ENCODE results near the gene ANGEL2. TPM values are rescaled to one million over a fixed set of nuclear protein-coding genes. Genes with fewer than 3 reads are reported as not detected.

ANGEL2 gene
- total and polyA plus RNA-seq, 7 experiments from 2014 or later, result 22.2 to 96.5 (median 63.4) TPM

GRCh38 chr1:212984522-212985291 is 31.0 kb downstream of the ANGEL2 start:
- Histone ChIP-seq H3K27me3 (ENCODE audit: control insufficient read depth in 2 of 2, insufficient read depth in 2 of 2, low read length in 2 of 2) (no peaks in the 10 kb centered on the region), H3K9me3 (ENCODE audit: control insufficient read depth in 2 of 3, low read length in 3 of 3) (no peaks in the 10 kb centered on the region), H3K4me3 (ENCODE audit: low read length) (no peak overlapping the region), H3K27ac (ENCODE audit: low read depth, low read length) (no peak overlapping the region), H3K4me1 (ENCODE audit: control insufficient read depth in 2 of 2, insufficient read depth in 2 of 2, low read length in 2 of 2) (no peaks in the 10 kb centered on the region), H3K36me3 (ENCODE audit: control insufficient read depth in 2 of 3, insufficient read depth in 3 of 3, low read length in 3 of 3) (peaks cover 0 to 8% (median 0%) of the 10 kb centered on the region in 3 experiments)
- H3K36me3 Mint-ChIP-seq, result no peaks in the 10 kb centered on the region
- intact Hi-C loops (cut with micrococcal nuclease), result no loop called here
- peaks cover 0 to 7% (median 2%) of the 10 kb centered on the region in 7 donors for H3K4me1 Mint-ChIP-seq
- CTCF ChIA-PET, result interaction anchor here (0.6 to 0.7 kb wide), 2 partner anchors 1273 to 1447 kb away, joined by 3 to 5 read pairs; no protein-coding TSS in a partner anchor
- peaks cover 0 to 5% (median 0%) of the 10 kb centered on the region in 5 donors for H3K27me3 Mint-ChIP-seq
- ATAC-seq (no peak), DNase-seq (no peak)
- no peak overlapping the region for H3K4me3 Mint-ChIP-seq
- H3K27ac Mint-ChIP-seq, result no peak overlapping the region
- POLR2A ChIA-PET, result interaction anchor here (0.6 kb wide), 1 partner anchor 1346 kb away, joined by 5 read pairs; no protein-coding TSS in a partner anchor
- no peaks in the 10 kb centered on the region for H3K9me3 Mint-ChIP-seq

DNA sequence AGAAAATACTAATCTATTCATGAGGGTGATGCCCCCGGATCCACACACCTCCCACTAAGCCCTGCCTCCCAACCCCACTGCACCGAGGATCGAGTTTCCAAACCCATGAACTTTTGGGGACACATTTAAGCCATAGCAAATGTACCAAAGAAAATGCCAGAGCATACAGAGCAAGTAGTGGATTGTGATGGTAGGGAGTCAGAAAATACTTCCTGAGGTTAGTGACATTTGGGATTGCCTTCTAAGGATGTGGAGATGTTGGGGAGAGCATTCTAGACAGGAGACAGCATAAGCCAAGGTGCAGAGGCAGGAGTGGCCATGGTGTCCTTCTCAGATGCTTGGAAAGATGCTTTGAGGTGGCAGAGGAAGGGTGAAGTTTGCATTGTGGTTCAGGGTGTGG is 32.2 kb downstream of the ANGEL2 start:
- Histone ChIP-seq H3K27me3 (ENCODE audit: control insufficient read depth in 2 of 2, insufficient read depth in 2 of 2, low read length in 2 of 2) (no peaks in the 10 kb centered on the region), H3K36me3 (ENCODE audit: control insufficient read depth in 2 of 3, insufficient read depth in 3 of 3, low read length in 3 of 3) (no peaks in the 10 kb centered on the region), H3K9me3 (ENCODE audit: control insufficient read depth in 2 of 3, low read length in 3 of 3) (no peaks in the 10 kb centered on the region), H3K4me3 (ENCODE audit: low read length) (no peak overlapping the region), H3K4me1 (ENCODE audit: control insufficient read depth in 2 of 2, insufficient read depth in 2 of 2, low read length in 2 of 2) (no peaks in the 10 kb centered on the region), H3K27ac (ENCODE audit: low read depth, low read length) (no peak overlapping the region)
- H3K36me3 Mint-ChIP-seq, result no peaks in the 10 kb centered on the region
- H3K9me3 Mint-ChIP-seq, result no peaks in the 10 kb centered on the region
- intact Hi-C loops (cut with micrococcal nuclease), result no loop called here
- ATAC-seq, result no peak
- CTCF ChIA-PET, result no interaction called here
- H3K27me3 Mint-ChIP-seq, result peaks cover 0 to 5% (median 4%) of the 10 kb centered on the region in 5 donors
- no peak overlapping the region for H3K27ac Mint-ChIP-seq
- no peak overlapping the region for H3K4me3 Mint-ChIP-seq
- no peak for DNase-seq
- POLR2A ChIA-PET, result interaction anchor here (0.7 kb wide), 1 partner anchor 610 kb away, joined by 3 read pairs; no protein-coding TSS in a partner anchor
- H3K4me1 Mint-ChIP-seq, result peaks cover 0 to 6% (median 3%) of the 10 kb centered on the region in 7 donors

- no peak for ATAC-seq
- ChIA-PET CTCF (interaction anchor here (0.8 kb wide), 1 partner anchor 1221 kb away, joined by 3 read pairs; no protein-coding TSS in a partner anchor), POLR2A (no interaction called here)
These were observed 33.1 kb downstream of the ANGEL2 start for GRCh38 chr1:212982430-212983152.

DNA sequence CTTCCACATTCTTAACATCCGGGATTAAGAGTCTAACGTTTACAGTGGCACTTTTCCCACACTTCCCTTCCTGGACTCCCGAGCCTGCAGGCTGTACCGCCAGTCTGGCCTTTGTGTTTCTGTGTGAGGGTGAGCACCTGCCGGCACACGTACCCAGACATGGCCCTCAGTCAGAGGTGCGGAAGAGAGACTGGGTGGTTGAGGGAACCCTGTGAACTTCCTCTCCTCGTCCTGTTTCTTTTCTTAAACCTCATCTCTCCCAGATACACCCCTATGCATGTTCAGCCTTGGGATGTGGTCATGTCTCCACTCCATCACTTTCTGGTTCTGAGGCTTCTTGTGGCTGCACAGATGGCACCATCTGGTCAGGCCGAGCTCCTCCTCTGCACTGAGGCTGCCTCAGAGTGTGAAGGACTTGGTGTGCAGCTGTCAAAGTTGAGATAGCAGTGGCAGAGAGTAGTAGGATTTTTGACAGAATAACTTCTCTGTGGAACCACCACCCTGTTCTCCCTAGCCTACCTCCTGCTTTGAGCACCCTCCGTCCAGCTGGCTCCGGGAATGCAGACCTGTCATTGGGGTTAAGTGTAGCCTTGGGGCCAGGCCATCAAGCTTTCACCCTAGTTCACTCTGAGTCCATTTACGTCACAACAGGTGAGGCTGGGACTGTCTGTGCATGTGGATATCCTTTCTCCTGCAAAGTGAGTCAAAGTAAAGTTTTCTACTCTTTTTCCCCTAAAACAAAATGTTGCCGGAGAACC is 33.9 kb downstream of the ANGEL2 start:
- Mint-ChIP-seq H3K4me3 (peak overlapping the region in 1 of 10 donors; percentile 23), H3K9me3 (no peaks in the 10 kb centered on the region), H3K27me3 (peaks cover 0 to 6% (median 4%) of the 10 kb centered on the region in 5 donors), H3K4me1 (peaks cover 0 to 6% (median 3%) of the 10 kb centered on the region in 7 donors), H3K36me3 (no peaks in the 10 kb centered on the region), H3K27ac (peak overlapping the region in 1 of 9 donors; percentile 12)
- Histone ChIP-seq H3K4me3 (ENCODE audit: low read length) (no peak overlapping the region), H3K9me3 (ENCODE audit: control insufficient read depth in 2 of 3, low read length in 3 of 3) (no peaks in the 10 kb centered on the region), H3K27ac (ENCODE audit: low read depth, low read length) (no peak overlapping the region), H3K27me3 (ENCODE audit: control insufficient read depth in 2 of 2, insufficient read depth in 2 of 2, low read length in 2 of 2) (no peaks in the 10 kb centered on the region), H3K4me1 (ENCODE audit: control insufficient read depth in 2 of 2, insufficient read depth in 2 of 2, low read length in 2 of 2) (no peaks in the 10 kb centered on the region), H3K36me3 (ENCODE audit: control insufficient read depth in 2 of 3, insufficient read depth in 3 of 3, low read length in 3 of 3) (no peaks in the 10 kb centered on the region)
- intact Hi-C loops (cut with micrococcal nuclease), result no loop called here
- DNase-seq, result no peak
- POLR2A ChIA-PET, result no interaction called here
- peak; percentile 21 for ATAC-seq
- CTCF ChIA-PET, result no interaction called here

More at GRCh38 chr1:212982430-212983152, 33.1 kb downstream of the ANGEL2 start:
- H3K36me3 ChIP-seq (ENCODE audit: control insufficient read depth in 2 of 3, insufficient read depth in 3 of 3, low read length in 3 of 3), result no peaks in the 10 kb centered on the region
- no peak overlapping the region for H3K27ac ChIP-seq (ENCODE audit: low read depth, low read length)
- no peak for DNase-seq
- no peaks in the 10 kb centered on the region for H3K9me3 ChIP-seq (ENCODE audit: control insufficient read depth in 2 of 3, low read length in 3 of 3)
- H3K4me3 ChIP-seq (ENCODE audit: low read length), result no peak overlapping the region
- Mint-ChIP-seq H3K36me3 (no peaks in the 10 kb centered on the region), H3K4me3 (no peak overlapping the region), H3K9me3 (no peaks in the 10 kb centered on the region), H3K27ac (no peak overlapping the region), H3K4me1 (peaks cover 0 to 6% (median 3%) of the 10 kb centered on the region in 7 donors), H3K27me3 (peaks cover 0 to 6% (median 4%) of the 10 kb centered on the region in 5 donors)
- no peaks in the 10 kb centered on the region for H3K27me3 ChIP-seq (ENCODE audit: control insufficient read depth in 2 of 2, insufficient read depth in 2 of 2, low read length in 2 of 2)
- intact Hi-C loops (cut with micrococcal nuclease), result no loop called here
- H3K4me1 ChIP-seq (ENCODE audit: control insufficient read depth in 2 of 2, insufficient read depth in 2 of 2, low read length in 2 of 2), result no peaks in the 10 kb centered on the region

- CTCF ChIA-PET, result interaction anchor here (0.5 kb wide), 1 partner anchor 77 kb away, joined by 4 read pairs; no protein-coding TSS in a partner anchor
- H3K4me1 ChIP-seq (ENCODE audit: control insufficient read depth in 2 of 2, insufficient read depth in 2 of 2, low read length in 2 of 2), result no peaks in the 10 kb centered on the region
- H3K4me3 Mint-ChIP-seq, result no peak overlapping the region
- H3K27me3 ChIP-seq (ENCODE audit: control insufficient read depth in 2 of 2, insufficient read depth in 2 of 2, low read length in 2 of 2), result no peaks in the 10 kb centered on the region
- POLR2A ChIA-PET, result no interaction called here
- no peak for DNase-seq
- no peaks in the 10 kb centered on the region for H3K36me3 ChIP-seq (ENCODE audit: control insufficient read depth in 2 of 3, insufficient read depth in 3 of 3, low read length in 3 of 3)
- no peak overlapping the region for H3K27ac ChIP-seq (ENCODE audit: low read depth, low read length)
- peaks cover 0 to 6% (median 3%) of the 10 kb centered on the region in 7 donors for H3K4me1 Mint-ChIP-seq
- no peak overlapping the region for H3K27ac Mint-ChIP-seq
- peaks cover 0 to 6% (median 4%) of the 10 kb centered on the region in 5 donors for H3K27me3 Mint-ChIP-seq
- intact Hi-C loops (cut with micrococcal nuclease), result no loop called here
- no peak for ATAC-seq
- no peaks in the 10 kb centered on the region for H3K9me3 ChIP-seq (ENCODE audit: control insufficient read depth in 2 of 3, low read length in 3 of 3)
- H3K4me3 ChIP-seq (ENCODE audit: low read length), result no peak overlapping the region
- H3K9me3 Mint-ChIP-seq, result no peaks in the 10 kb centered on the region
- no peaks in the 10 kb centered on the region for H3K36me3 Mint-ChIP-seq
These were observed 34.6 kb downstream of the ANGEL2 start for GRCh38 chr1:212981025-212981495.

DNA sequence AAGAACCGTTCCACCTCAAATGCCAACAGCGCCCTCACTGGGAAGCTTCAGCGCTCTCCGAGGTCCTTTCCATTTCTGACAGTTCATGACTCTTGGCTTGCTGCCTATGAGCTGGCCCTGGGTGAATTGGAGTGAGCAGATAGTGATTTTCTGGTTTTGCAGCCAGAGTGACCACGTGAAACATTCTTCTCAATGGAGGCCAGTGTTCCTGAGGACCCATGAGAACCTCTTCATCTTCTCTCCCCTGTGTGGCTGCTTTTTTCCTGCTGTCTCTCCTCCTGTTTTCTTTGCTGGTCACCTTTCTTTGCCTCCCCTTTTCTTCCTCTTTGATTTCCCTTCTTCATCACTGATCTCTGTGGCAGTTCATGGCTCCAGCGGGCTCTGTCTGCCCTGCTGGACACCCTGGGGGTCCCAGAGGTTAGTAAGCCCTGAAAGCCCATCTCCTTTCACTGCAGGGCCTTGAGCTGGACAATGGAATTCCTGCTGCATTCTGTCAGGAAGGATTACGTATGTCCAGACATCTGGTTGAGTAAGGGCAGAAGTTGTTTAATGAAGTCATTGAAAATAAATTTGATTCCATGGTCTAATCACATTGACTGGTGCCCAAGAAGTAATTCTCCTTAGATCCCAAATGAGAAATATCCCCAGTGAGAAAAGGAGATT is 35.4 kb downstream of the ANGEL2 start:
- H3K4me3 Mint-ChIP-seq, result no peak overlapping the region
- no peak for DNase-seq

More for the DNA sequence above, 35.4 kb downstream of the ANGEL2 start:
- H3K27ac ChIP-seq (ENCODE audit: low read depth, low read length), result no peak overlapping the region
- no peaks in the 10 kb centered on the region for H3K9me3 ChIP-seq (ENCODE audit: control insufficient read depth in 2 of 3, low read length in 3 of 3)
- no peaks in the 10 kb centered on the region for H3K27me3 ChIP-seq (ENCODE audit: control insufficient read depth in 2 of 2, insufficient read depth in 2 of 2, low read length in 2 of 2)
- Mint-ChIP-seq H3K27ac (no peak overlapping the region), H3K27me3 (peaks cover 0 to 6% (median 4%) of the 10 kb centered on the region in 5 donors), H3K4me1 (peaks cover 0 to 8% (median 6%) of the 10 kb centered on the region in 7 donors), H3K9me3 (no peaks in the 10 kb centered on the region), H3K36me3 (no peaks in the 10 kb centered on the region)
- intact Hi-C loops (cut with micrococcal nuclease), result no loop called here
- POLR2A ChIA-PET, result no interaction called here
- H3K36me3 ChIP-seq (ENCODE audit: control insufficient read depth in 2 of 3, insufficient read depth in 3 of 3, low read length in 3 of 3), result no peaks in the 10 kb centered on the region
- H3K4me3 ChIP-seq (ENCODE audit: low read length), result no peak overlapping the region
- CTCF ChIA-PET, result no interaction called here
- no peak for ATAC-seq
- no peaks in the 10 kb centered on the region for H3K4me1 ChIP-seq (ENCODE audit: control insufficient read depth in 2 of 2, insufficient read depth in 2 of 2, low read length in 2 of 2)

Measured in naive thymus-derived CD4-positive, alpha-beta T cell (primary cell).